ENCODE measurements around the gene CHI3L1.

CHI3L1 gene

GRCh38 chr1:203162403-203162802, 24.1 kb downstream of the CHI3L1 start:
- Histone ChIP-seq H3K27ac (no peak overlapping the region), H3K4me3 (no peak overlapping the region), H3K4me1 (no peaks in the 10 kb centered on the region), H3K9me3 (no peaks in the 10 kb centered on the region), H3K27me3 (peaks cover 0 to 43% of the 10 kb centered on the region in 2 donors), H3K36me3 (peaks cover 0 to 5% (median 0%) of the 10 kb centered on the region in 3 donors)
- TF ChIP-seq CTCF (IDR thresholded peaks at IDR 0.05): no peak
- intact Hi-C loops (cut with DNase I; ENCODE audit: low total_unique reads): no loop called here
- DNase-seq: no peak

GRCh38 chr1:203161703-203162102, 24.8 kb downstream of the CHI3L1 start:
- TF ChIP-seq CTCF (IDR thresholded peaks at IDR 0.05): no peak
- no peak overlapping the region for H3K27ac ChIP-seq
- H3K4me1 ChIP-seq: no peaks in the 10 kb centered on the region
- H3K9me3 ChIP-seq: no peaks in the 10 kb centered on the region
- peaks cover 0 to 37% of the 10 kb centered on the region in 2 donors for H3K27me3 ChIP-seq
- intact Hi-C loops (cut with DNase I; ENCODE audit: low total_unique reads): no loop called here
- no peak overlapping the region for H3K4me3 ChIP-seq
- no peak for DNase-seq
- H3K36me3 ChIP-seq: peaks cover 0 to 5% (median 0%) of the 10 kb centered on the region in 3 donors

GRCh38 chr1:203161175-203161574, 25.3 kb downstream of the CHI3L1 start:
- intact Hi-C loops (cut with DNase I; ENCODE audit: low total_unique reads): no loop called here
- Histone ChIP-seq H3K27ac (no peak overlapping the region), H3K36me3 (peaks cover 0 to 5% (median 0%) of the 10 kb centered on the region in 3 donors), H3K4me1 (no peaks in the 10 kb centered on the region), H3K9me3 (no peaks in the 10 kb centered on the region), H3K27me3 (peaks cover 0 to 34% of the 10 kb centered on the region in 2 donors), H3K4me3 (no peak overlapping the region)
- no peak for DNase-seq
- no peak for TF ChIP-seq CTCF (IDR thresholded peaks at IDR 0.05)

- H3K36me3 ChIP-seq: no peaks in the 10 kb centered on the region
- no peak overlapping the region for H3K27ac ChIP-seq
- no peak overlapping the region for H3K4me3 ChIP-seq
- no peaks in the 10 kb centered on the region for H3K4me1 ChIP-seq
- no peak for DNase-seq
- no peaks in the 10 kb centered on the region for H3K9me3 ChIP-seq
- intact Hi-C loops (cut with DNase I; ENCODE audit: low total_unique reads): no loop called here
- H3K27me3 ChIP-seq: peaks cover 0 to 28% of the 10 kb centered on the region in 2 donors
- TF ChIP-seq CTCF (IDR thresholded peaks at IDR 0.05): no peak
Observed at GRCh38 chr1:203159844-203160243, 26.7 kb downstream of the CHI3L1 start.

GRCh38 chr1:203158960-203159665, 27.4 kb downstream of the CHI3L1 start:
- H3K27me3 ChIP-seq: peaks cover 0 to 26% of the 10 kb centered on the region in 2 donors
- no peak overlapping the region for H3K27ac ChIP-seq
- no peaks in the 10 kb centered on the region for H3K36me3 ChIP-seq
- no peak overlapping the region for H3K4me3 ChIP-seq
- intact Hi-C loops (cut with DNase I; ENCODE audit: low total_unique reads): no loop called here
- no peak for TF ChIP-seq CTCF (IDR thresholded peaks at IDR 0.05)
- no peaks in the 10 kb centered on the region for H3K9me3 ChIP-seq
- DNase-seq: no peak
- H3K4me1 ChIP-seq: no peaks in the 10 kb centered on the region

All from tibial artery (tissue), 4 donors.